ENCODE measurements around the gene TTC7B. TPM values are rescaled to one million over a fixed set of nuclear protein-coding genes. Genes with fewer than 3 reads are reported as not detected.

The TTC7B gene
- total RNA-seq, 1 experiment from 2014 or later: 9.6 TPM

GRCh38 chr14:90523544-90523943 is 292.7 kb downstream of the TTC7B start:
- no TSS peak for BruUV-seq (replicated peaks)
- H3K27me3 Mint-ChIP-seq (ENCODE audit: unreplicated experiment): no peaks in the 10 kb centered on the region
- no peak for DNase-seq

GRCh38 chr14:90522571-90523191 is 293.5 kb downstream of the TTC7B start:
- Mint-ChIP-seq H3K9me3 (ENCODE audit: low read depth, unreplicated experiment) (peaks cover 4% of the 10 kb centered on the region), H3K27me3 (ENCODE audit: unreplicated experiment) (no peaks in the 10 kb centered on the region), H3K36me3 (ENCODE audit: insufficient read depth, unreplicated experiment) (no peaks in the 10 kb centered on the region), H3K4me3 (ENCODE audit: low read depth, unreplicated experiment) (no peak overlapping the region), H3K4me1 (ENCODE audit: low read depth, unreplicated experiment) (peaks cover 19% of the 10 kb centered on the region), H3K27ac (ENCODE audit: unreplicated experiment) (peak overlapping the region; percentile 23)
- BruUV-seq (replicated peaks): no TSS peak
- DNase-seq: peak; percentile 31
- no peak for TF ChIP-seq CTCF (IDR thresholded peaks at IDR 0.05; ENCODE audit: unreplicated experiment)
- CTCF ChIA-PET: interaction anchor here (1.2 kb wide), 1 partner anchor 21 kb away, joined by 4 read pairs; no protein-coding TSS in a partner anchor
- intact Hi-C loops (cut with micrococcal nuclease; ENCODE audit: unreplicated experiment): loop anchor here (5.0 kb wide), 1 partner anchor 175 kb away; no protein-coding TSS in a partner anchor

More at GRCh38 chr14:90523544-90523943, 292.7 kb downstream of the TTC7B start:
- Mint-ChIP-seq H3K4me3 (ENCODE audit: low read depth, unreplicated experiment) (no peak overlapping the region), H3K27ac (ENCODE audit: unreplicated experiment) (no peak overlapping the region), H3K36me3 (ENCODE audit: insufficient read depth, unreplicated experiment) (no peaks in the 10 kb centered on the region), H3K9me3 (ENCODE audit: low read depth, unreplicated experiment) (peaks cover 5% of the 10 kb centered on the region), H3K4me1 (ENCODE audit: low read depth, unreplicated experiment) (peaks cover 19% of the 10 kb centered on the region)
- TF ChIP-seq CTCF (IDR thresholded peaks at IDR 0.05; ENCODE audit: unreplicated experiment): no peak
- intact Hi-C loops (cut with micrococcal nuclease; ENCODE audit: unreplicated experiment): loop anchor here (5.0 kb wide), 1 partner anchor 174 kb away; no protein-coding TSS in a partner anchor
- CTCF ChIA-PET: interaction anchor here (1.2 kb wide), 1 partner anchor 20 kb away, joined by 4 read pairs; no protein-coding TSS in a partner anchor

GRCh38 chr14:90521930-90522483 is 294.2 kb downstream of the TTC7B start:
- Mint-ChIP-seq H3K9me3 (ENCODE audit: low read depth, unreplicated experiment) (peaks cover 4% of the 10 kb centered on the region), H3K4me1 (ENCODE audit: low read depth, unreplicated experiment) (peaks cover 19% of the 10 kb centered on the region), H3K27me3 (ENCODE audit: unreplicated experiment) (no peaks in the 10 kb centered on the region), H3K4me3 (ENCODE audit: low read depth, unreplicated experiment) (no peak overlapping the region), H3K27ac (ENCODE audit: unreplicated experiment) (no peak overlapping the region), H3K36me3 (ENCODE audit: insufficient read depth, unreplicated experiment) (no peaks in the 10 kb centered on the region)
- BruUV-seq (replicated peaks): no TSS peak
- no peak for DNase-seq
- intact Hi-C loops (cut with micrococcal nuclease; ENCODE audit: unreplicated experiment): loop anchor here (5.0 kb wide), 1 partner anchor 175 kb away; no protein-coding TSS in a partner anchor
- TF ChIP-seq CTCF (IDR thresholded peaks at IDR 0.05; ENCODE audit: unreplicated experiment): no peak
- CTCF ChIA-PET: no interaction called here

GRCh38 chr14:90521084-90521929 is 294.9 kb downstream of the TTC7B start:
- BruUV-seq (replicated peaks): no TSS peak
- peaks cover 26% of the 10 kb centered on the region for H3K4me1 Mint-ChIP-seq (ENCODE audit: low read depth, unreplicated experiment)
- no peaks in the 10 kb centered on the region for H3K36me3 Mint-ChIP-seq (ENCODE audit: insufficient read depth, unreplicated experiment)
- intact Hi-C loops (cut with micrococcal nuclease; ENCODE audit: unreplicated experiment): loop anchor here (5.0 kb wide), 1 partner anchor 176 kb away; no protein-coding TSS in a partner anchor
- no peaks in the 10 kb centered on the region for H3K9me3 Mint-ChIP-seq (ENCODE audit: low read depth, unreplicated experiment)
- no peak overlapping the region for H3K27ac Mint-ChIP-seq (ENCODE audit: unreplicated experiment)
- H3K4me3 Mint-ChIP-seq (ENCODE audit: low read depth, unreplicated experiment): no peak overlapping the region
- CTCF ChIA-PET: no interaction called here
- DNase-seq: no peak
- TF ChIP-seq CTCF (IDR thresholded peaks at IDR 0.05; ENCODE audit: unreplicated experiment): no peak
- no peaks in the 10 kb centered on the region for H3K27me3 Mint-ChIP-seq (ENCODE audit: unreplicated experiment)

All from Calu3 (cell line).